AG04449 (cell line): ENCODE measurements around the gene SIPA1.

Source experiments
- CTCF ChIA-PET: fragments of 350-600 bp; formaldehyde crosslinking; extraction: SDS; loops from one replicate; lab custom pipeline; 2021; ENCODE audit warnings: antibody characterized with exemption; lab: Yijun Ruan, JAX
- POLR2A ChIA-PET: fragments of 400-600, 350-600 bp; formaldehyde crosslinking; extraction: SDS; loops from one replicate; lab custom pipeline; 2020; ENCODE audit warnings: antibody characterized with exemption, inconsistent platforms; lab: Yijun Ruan, JAX
- DNase-seq: peaks from one replicate; pipeline ENCODE4 v3.0.0-alpha.2; 2010; ENCODE audit warnings: low read depth, low spot score
- H3K4me3 ChIP-seq: 2 replicates; pipeline ENCODE4 v1.5.1; 2011; ENCODE audit warnings: low read depth, mild to moderate bottlenecking, control low read depth, low read length
- CTCF ChIP-seq: IDR thresholded peaks from one replicate; pipeline ENCODE4 v1.5.1; 2011; ENCODE audit warnings: mild to moderate bottlenecking, moderate library complexity, low read length, control low read depth, inconsistent platforms; ENCODE audit not compliant: insufficient read depth; ENCODE audit errors: missing control alignments

Gene SIPA1

GRCh38 chr11:65591939-65592857, 45.7 kb upstream of the SIPA1 start:
- ChIA-PET POLR2A (interaction anchor here (0.6 to 1.7 kb wide), 3 partner anchors 11 to 61 kb away, joined by 3 to 5 read pairs (median 3); no protein-coding TSS in a partner anchor), CTCF (interaction anchor here (1.1 to 10.6 kb wide), 10 partner anchors 9 to 227 kb away, joined by 3 to 182 read pairs (median 12); partner anchors contain the start of genes EHBP1L1, FAM89B, MAP3K11 and PCNX3)
- no peak for DNase-seq
- H3K4me3 ChIP-seq = no peak overlapping the region
- no peak for TF ChIP-seq CTCF

- CTCF ChIA-PET = interaction anchor here (0.6 to 10.6 kb wide), 21 partner anchors 10 to 231 kb away, joined by 3 to 182 read pairs (median 7); partner anchors contain the start of genes EHBP1L1, FAM89B, MAP3K11 and PCNX3
- H3K4me3 ChIP-seq = no peak overlapping the region
- POLR2A ChIA-PET = interaction anchor here (0.5 to 1.7 kb wide), 4 partner anchors 12 to 171 kb away, joined by 3 to 5 read pairs (median 5); no protein-coding TSS in a partner anchor
- no peak for DNase-seq
- TF ChIP-seq CTCF = no peak
These were observed 44.9 kb upstream of the SIPA1 start for GRCh38 chr11:65592858-65593517.

- CTCF ChIA-PET = interaction anchor here (0.6 to 10.6 kb wide), 25 partner anchors 10 to 232 kb away, joined by 3 to 182 read pairs (median 6); partner anchors contain the start of genes EHBP1L1, FAM89B, MAP3K11 and PCNX3
- POLR2A ChIA-PET = interaction anchor here (0.5 to 1.7 kb wide), 5 partner anchors 11 to 172 kb away, joined by 3 to 5 read pairs (median 5); no protein-coding TSS in a partner anchor
- peak; percentile 78 for TF ChIP-seq CTCF
- no peak overlapping the region for H3K4me3 ChIP-seq
- DNase-seq = no peak
These were observed 44.1 kb upstream of the SIPA1 start for GRCh38 chr11:65593518-65594414.

GRCh38 chr11:65595131-65595530, 42.8 kb upstream of the SIPA1 start:
- no peak overlapping the region for H3K4me3 ChIP-seq
- no peak for TF ChIP-seq CTCF
- no peak for DNase-seq
- ChIA-PET POLR2A (interaction anchor here (1.0 to 1.4 kb wide), 2 partner anchors 10 to 55 kb away, joined by 5 to 6 read pairs; no protein-coding TSS in a partner anchor), CTCF (interaction anchor here (1.3 to 10.6 kb wide), 7 partner anchors 8 to 54 kb away, joined by 5 to 182 read pairs (median 60); partner anchors contain the start of genes EHBP1L1, MAP3K11, PCNX3 and ZNRD2)

- CTCF ChIA-PET = interaction anchor here (1.3 to 10.6 kb wide), 6 partner anchors 9 to 55 kb away, joined by 4 to 182 read pairs (median 35); partner anchors contain the start of genes EHBP1L1, MAP3K11, PCNX3 and ZNRD2
- no peak within 1 kb of the TSS for H3K4me3 ChIP-seq
- no peak for DNase-seq
- POLR2A ChIA-PET = interaction anchor here (0.9 to 1.4 kb wide), 3 partner anchors 9 to 55 kb away, joined by 3 to 6 read pairs (median 5); no protein-coding TSS in a partner anchor
- TF ChIP-seq CTCF = no peak
These were observed 42.2 kb upstream of the SIPA1 start, which contains the start of gene KCNK7 for GRCh38 chr11:65595543-65596281. Gene KCNK7, minus strand, starts transcription at chr11:65595800. Its CDS starts 28 bp downstream, at chr11:65595772.
